DND-41 (cell line): ENCODE data around the gene DLL3.

Source experiments
- ATAC-seq: fragments of 200-7000 bp; cut with Tn5 transposase; 3 replicates; pipeline ENCODE4 v1.9.1; 2021; ENCODE audit warnings: low read depth; ENCODE audit not compliant: insufficient read depth
- DNase-seq: peaks from one replicate; pipeline ENCODE4 v3.0.0-alpha.2; 2020
- H2AFZ ChIP-seq: 2 replicates; pipeline ENCODE4 v1.6.0; 2012; ENCODE audit warnings: low read depth, low read length
- H3K27ac ChIP-seq: 2 replicates; pipeline ENCODE4 v1.5.1; 2012; ENCODE audit warnings: low read length, inconsistent platforms
- H3K27me3 ChIP-seq: fragments of 200-600 bp; sonication (generic); 2 replicates; pipeline ENCODE4 v1.6.0; 2012; ENCODE audit warnings: low read length, mild to moderate bottlenecking, inconsistent platforms; ENCODE audit not compliant: insufficient read depth, poor library complexity
- H3K36me3 ChIP-seq: 2 replicates; pipeline ENCODE4 v1.5.1; 2012; ENCODE audit warnings: low read length, inconsistent platforms; ENCODE audit not compliant: insufficient read depth
- H3K4me1 ChIP-seq: 2 replicates; pipeline ENCODE4 v1.5.1; 2012; ENCODE audit warnings: mild to moderate bottlenecking, low read length; ENCODE audit not compliant: insufficient read depth
- H3K4me2 ChIP-seq: 2 replicates; pipeline ENCODE4 v1.6.0; 2012; ENCODE audit warnings: mild to moderate bottlenecking, moderate library complexity, low read length, inconsistent platforms; ENCODE audit not compliant: insufficient read depth
- H3K4me3 ChIP-seq, 2 experiments: fragments of 200-600 bp in 1 of 2; shearing (Covaris generic) in 1 of 2; 2 replicates each; pipeline ENCODE4 v1.5.1; 2012 to 2016; ENCODE audit warnings: inconsistent platforms in 2 of 2, low read length in 2 of 2, mild to moderate bottlenecking in 2 of 2, low read depth in 1 of 2, moderate library complexity in 1 of 2
- H3K79me2 ChIP-seq: 2 replicates; pipeline ENCODE4 v1.6.0; 2012; ENCODE audit warnings: low read length, inconsistent platforms; ENCODE audit not compliant: insufficient read depth
- H3K9ac ChIP-seq: 2 replicates; pipeline ENCODE4 v1.6.0; 2012; ENCODE audit warnings: low read depth, mild to moderate bottlenecking, inconsistent platforms, low read length, moderate library complexity
- H3K9me3 ChIP-seq: 2 replicates; pipeline ENCODE4 v1.5.1; 2012; ENCODE audit warnings: low read length, moderate library complexity, mild to moderate bottlenecking, inconsistent platforms; ENCODE audit not compliant: insufficient read depth, severe bottlenecking
- H4K20me1 ChIP-seq: 2 replicates; pipeline ENCODE4 v1.6.0; 2012; ENCODE audit warnings: low read length; ENCODE audit not compliant: insufficient read depth
- CTCF ChIP-seq: IDR thresholded peaks from 2 replicates; pipeline ENCODE4 v1.5.1; 2012; ENCODE audit warnings: borderline replicate concordance, low read length, moderate library complexity, mild to moderate bottlenecking; ENCODE audit not compliant: poor library complexity, severe bottlenecking; ENCODE audit errors: extremely low read depth
- EZH2 ChIP-seq: IDR thresholded peaks from 3 replicates; pipeline ENCODE4 v1.6.1; 2012; ENCODE audit warnings: borderline replicate concordance, low read depth, mild to moderate bottlenecking, moderate library complexity, low read length, inconsistent platforms; ENCODE audit not compliant: severe bottlenecking

Gene DLL3

GRCh38 chr19:39483141-39483540 is 15.6 kb upstream of the DLL3 start:
- H3K36me3 ChIP-seq: peaks cover 44% of the 10 kb centered on the region
- no peak for DNase-seq
- H3K4me2 ChIP-seq: peak overlapping the region; percentile 42; the same call in 1 of the 2 replicates

GRCh38 chr19:39489756-39490155 is 9.0 kb upstream of the DLL3 start:
- no peaks in the 10 kb centered on the region for H3K4me1 ChIP-seq

More at GRCh38 chr19:39483141-39483540, 15.6 kb upstream of the DLL3 start:
- Histone ChIP-seq H3K9ac (no peak overlapping the region), H3K9me3 (no peaks in the 10 kb centered on the region), H3K27me3 (no peaks in the 10 kb centered on the region), H3K27ac (no peak overlapping the region), H3K4me3 (no peak overlapping the region), H3K4me1 (peaks cover 25% of the 10 kb centered on the region), H4K20me1 (peaks cover 2% of the 10 kb centered on the region; the same call in 1 of the 2 replicates), H3K79me2 (peaks cover 31% of the 10 kb centered on the region), H2AFZ (no peak overlapping the region)
- TF ChIP-seq EZH2 (no peak), CTCF (no peak)
- ATAC-seq: no peak

GRCh38 chr19:39492225-39492624 is 6.5 kb upstream of the DLL3 start:
- ATAC-seq (no peak), DNase-seq (no peak)
- H3K4me3 ChIP-seq: no peak overlapping the region
- H3K27me3 ChIP-seq: peaks cover 7% of the 10 kb centered on the region
- no peak overlapping the region for H3K9ac ChIP-seq
- H3K4me1 ChIP-seq: no peaks in the 10 kb centered on the region
- no peak for TF ChIP-seq EZH2
- H3K27ac ChIP-seq: no peak overlapping the region
- H4K20me1 ChIP-seq: no peaks in the 10 kb centered on the region
- no peak overlapping the region for H2AFZ ChIP-seq
- no peaks in the 10 kb centered on the region for H3K79me2 ChIP-seq
- peaks cover 41% of the 10 kb centered on the region for H3K36me3 ChIP-seq
- no peaks in the 10 kb centered on the region for H3K9me3 ChIP-seq
- H3K4me2 ChIP-seq: no peak overlapping the region

More at GRCh38 chr19:39489756-39490155, 9.0 kb upstream of the DLL3 start:
- Histone ChIP-seq H3K4me3 (no peak overlapping the region), H3K9ac (no peak overlapping the region), H3K79me2 (no peaks in the 10 kb centered on the region; the same call in 1 of the 2 replicates), H3K9me3 (no peaks in the 10 kb centered on the region), H3K4me2 (no peak overlapping the region), H3K27ac (no peak overlapping the region), H3K36me3 (peaks cover 63% of the 10 kb centered on the region), H3K27me3 (no peaks in the 10 kb centered on the region), H4K20me1 (peaks cover 2% of the 10 kb centered on the region; the same call in 1 of the 2 replicates), H2AFZ (no peak overlapping the region)
- no peak for TF ChIP-seq CTCF
- no peak for TF ChIP-seq EZH2
- DNase-seq (no peak), ATAC-seq (no peak)

GRCh38 chr19:39492788-39493187 is 6.0 kb upstream of the DLL3 start:
- Histone ChIP-seq H2AFZ (no peak overlapping the region), H3K79me2 (no peaks in the 10 kb centered on the region), H3K9ac (no peak overlapping the region), H3K9me3 (no peaks in the 10 kb centered on the region), H3K4me1 (peaks cover 2% of the 10 kb centered on the region; the same call in 1 of the 2 replicates), H3K4me3 (no peak overlapping the region), H3K4me2 (no peak overlapping the region), H3K36me3 (peaks cover 40% of the 10 kb centered on the region), H4K20me1 (no peaks in the 10 kb centered on the region), H3K27me3 (peaks cover 12% of the 10 kb centered on the region), H3K27ac (no peak overlapping the region)
- no peak for ATAC-seq
- no peak for TF ChIP-seq EZH2
- no peak for TF ChIP-seq CTCF
- DNase-seq: no peak
